HepG2 (cell line): ENCODE data around the gene MYCBPAP. TPM values are rescaled to one million over a fixed set of nuclear protein-coding genes. Genes with fewer than 3 reads are reported as not detected.
A peak's percentile ranks its signal among the peaks of the same experiment; 100 is the strongest.

Source experiments
- HNF4A ChIP-seq: sonication (generic); formaldehyde crosslinking; IDR thresholded peaks from 2 replicates; pipeline ENCODE4 v1.4.0; 2020; ENCODE audit warnings: missing genetic modification reagents
- RXRB ChIP-seq: IDR thresholded peaks from 2 replicates; pipeline ENCODE4 v1.6.1; 2016; ENCODE audit warnings: borderline replicate concordance, missing genetic modification reagents, missing compliant biosample characterization
- SAP130 ChIP-seq: IDR thresholded peaks from 2 replicates; pipeline ENCODE4 v1.6.1; 2016; ENCODE audit warnings: low read depth
- TFDP1 ChIP-seq: IDR thresholded peaks from 2 replicates; pipeline ENCODE4 v1.6.1; 2016; ENCODE audit warnings: missing compliant biosample characterization, missing genetic modification reagents, borderline replicate concordance
- ZC3H13 ChIP-seq: sonication (generic); formaldehyde crosslinking; IDR thresholded peaks from 2 replicates; pipeline ENCODE4 v1.8.1; 2023; ENCODE audit warnings: mild to moderate bottlenecking, missing genetic modification reagents, moderate library complexity
- ZNF30 ChIP-seq: sonication (generic); formaldehyde crosslinking; IDR thresholded peaks from 2 replicates; pipeline ENCODE4 v1.5.0; 2020; ENCODE audit warnings: mild to moderate bottlenecking, missing genetic modification reagents
- ZNF34 ChIP-seq: sonication (generic); formaldehyde crosslinking; IDR thresholded peaks from 2 replicates; pipeline ENCODE4 v1.4.0; 2020; ENCODE audit warnings: mild to moderate bottlenecking, missing genetic modification reagents, borderline replicate concordance
- ZNF496 ChIP-seq: sonication (generic); formaldehyde crosslinking; IDR thresholded peaks from 2 replicates; pipeline ENCODE4 v1.8.1; 2023; ENCODE audit warnings: mild to moderate bottlenecking, moderate library complexity, missing genetic modification reagents; ENCODE audit not compliant: insufficient replicate concordance
- ZNF772 ChIP-seq: sonication (generic); formaldehyde crosslinking; IDR thresholded peaks from 2 replicates; pipeline ENCODE4 v1.5.0; 2020; ENCODE audit warnings: mild to moderate bottlenecking, missing genetic modification reagents
- polyA plus RNA-seq, 8 experiments: library from polyadenylated mRNA; depleted of rRNA in 3 of 8; stranded (reverse) in 7 of 8; unstranded in 1 of 8; fragments of >200 nt; fragmentation: Illumina TruSeq in 4 of 8; extraction: Trizol in 4 of 8; gene quantifications; 2 replicates each; pipeline versions ENCODE4 v1.2.1 to v1.2.3, GENCODE V29; 2011 to 2016; ENCODE audit warnings: low read depth in 4 of 8, missing spikeins in 1 of 8, mixed read lengths in 1 of 8; ENCODE audit not compliant: insufficient read depth in 1 of 8
- total RNA-seq, 5 experiments: library from RNA; depleted of rRNA; stranded (reverse); fragments of >200 nt; fragmentation: Illumina TruSeq; extraction: Trizol; gene quantifications; 2 replicates each; pipeline ENCODE4 v1.2.3, GENCODE V29; 2016; ENCODE audit warnings: low read depth in 1 of 5
- TF ChIP-seq, protein P1 (sequence below): sonication (generic); formaldehyde crosslinking; IDR thresholded peaks from one replicate; pipeline ENCODE4 v1.5.1; 2020; ENCODE audit warnings: mild to moderate bottlenecking, missing genetic modification reagents; ENCODE audit errors: not compliant biosample characterization
- TF ChIP-seq, protein P2 (sequence below): sonication (generic); formaldehyde crosslinking; IDR thresholded peaks from 2 replicates; pipeline ENCODE4 v1.4.0; 2020; ENCODE audit warnings: missing genetic modification reagents
- TF ChIP-seq, protein P3 (sequence below): sonication (generic); formaldehyde crosslinking; IDR thresholded peaks from 2 replicates; pipeline ENCODE4 v1.8.1; 2022; ENCODE audit warnings: low read depth, mild to moderate bottlenecking, missing genetic modification reagents

Gene MYCBPAP
- total and polyA plus RNA-seq, 2 of the 13 experiments (the other 11 are each of a cell fraction or from before 2014, with no cell fraction given) = 0.22 to 0.24 TPM

DNA sequence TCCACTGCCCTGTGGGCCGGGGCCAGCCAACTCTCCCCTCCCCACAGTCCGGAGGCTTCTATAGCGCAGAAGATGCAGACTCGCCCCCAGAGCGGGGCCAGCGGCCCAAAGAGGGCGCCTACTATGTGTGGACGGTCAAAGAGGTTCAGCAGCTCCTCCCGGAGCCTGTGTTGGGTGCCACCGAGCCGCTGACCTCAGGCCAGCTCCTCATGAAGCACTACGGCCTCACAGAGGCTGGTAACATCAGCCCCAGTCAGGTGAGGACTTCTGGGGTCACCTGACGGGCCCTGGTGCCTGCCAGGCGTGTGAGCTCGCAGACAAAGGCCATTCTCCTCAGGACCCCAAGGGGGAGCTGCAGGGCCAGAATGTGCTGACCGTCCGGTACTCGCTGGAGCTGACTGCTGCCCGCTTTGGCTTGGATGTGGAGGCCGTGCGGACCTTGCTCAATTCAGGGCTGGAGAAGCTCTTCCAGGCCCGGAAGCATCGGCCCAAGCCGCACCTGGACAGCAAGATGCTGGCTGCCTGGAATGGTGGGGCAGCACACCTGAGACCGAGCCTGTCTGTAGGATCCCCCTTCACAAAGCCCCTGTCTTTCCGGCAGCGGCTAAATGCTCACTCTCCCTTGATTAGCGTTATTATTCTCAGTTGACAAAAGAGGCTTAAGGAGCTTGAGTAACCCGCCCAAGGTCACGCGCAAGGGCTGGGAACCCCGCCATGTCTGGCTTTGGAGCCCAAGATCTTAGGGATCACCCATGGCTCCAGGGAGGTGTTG is 42.6 kb downstream of the MYCBPAP start (continued):
- TF ChIP-seq, protein P1, sequence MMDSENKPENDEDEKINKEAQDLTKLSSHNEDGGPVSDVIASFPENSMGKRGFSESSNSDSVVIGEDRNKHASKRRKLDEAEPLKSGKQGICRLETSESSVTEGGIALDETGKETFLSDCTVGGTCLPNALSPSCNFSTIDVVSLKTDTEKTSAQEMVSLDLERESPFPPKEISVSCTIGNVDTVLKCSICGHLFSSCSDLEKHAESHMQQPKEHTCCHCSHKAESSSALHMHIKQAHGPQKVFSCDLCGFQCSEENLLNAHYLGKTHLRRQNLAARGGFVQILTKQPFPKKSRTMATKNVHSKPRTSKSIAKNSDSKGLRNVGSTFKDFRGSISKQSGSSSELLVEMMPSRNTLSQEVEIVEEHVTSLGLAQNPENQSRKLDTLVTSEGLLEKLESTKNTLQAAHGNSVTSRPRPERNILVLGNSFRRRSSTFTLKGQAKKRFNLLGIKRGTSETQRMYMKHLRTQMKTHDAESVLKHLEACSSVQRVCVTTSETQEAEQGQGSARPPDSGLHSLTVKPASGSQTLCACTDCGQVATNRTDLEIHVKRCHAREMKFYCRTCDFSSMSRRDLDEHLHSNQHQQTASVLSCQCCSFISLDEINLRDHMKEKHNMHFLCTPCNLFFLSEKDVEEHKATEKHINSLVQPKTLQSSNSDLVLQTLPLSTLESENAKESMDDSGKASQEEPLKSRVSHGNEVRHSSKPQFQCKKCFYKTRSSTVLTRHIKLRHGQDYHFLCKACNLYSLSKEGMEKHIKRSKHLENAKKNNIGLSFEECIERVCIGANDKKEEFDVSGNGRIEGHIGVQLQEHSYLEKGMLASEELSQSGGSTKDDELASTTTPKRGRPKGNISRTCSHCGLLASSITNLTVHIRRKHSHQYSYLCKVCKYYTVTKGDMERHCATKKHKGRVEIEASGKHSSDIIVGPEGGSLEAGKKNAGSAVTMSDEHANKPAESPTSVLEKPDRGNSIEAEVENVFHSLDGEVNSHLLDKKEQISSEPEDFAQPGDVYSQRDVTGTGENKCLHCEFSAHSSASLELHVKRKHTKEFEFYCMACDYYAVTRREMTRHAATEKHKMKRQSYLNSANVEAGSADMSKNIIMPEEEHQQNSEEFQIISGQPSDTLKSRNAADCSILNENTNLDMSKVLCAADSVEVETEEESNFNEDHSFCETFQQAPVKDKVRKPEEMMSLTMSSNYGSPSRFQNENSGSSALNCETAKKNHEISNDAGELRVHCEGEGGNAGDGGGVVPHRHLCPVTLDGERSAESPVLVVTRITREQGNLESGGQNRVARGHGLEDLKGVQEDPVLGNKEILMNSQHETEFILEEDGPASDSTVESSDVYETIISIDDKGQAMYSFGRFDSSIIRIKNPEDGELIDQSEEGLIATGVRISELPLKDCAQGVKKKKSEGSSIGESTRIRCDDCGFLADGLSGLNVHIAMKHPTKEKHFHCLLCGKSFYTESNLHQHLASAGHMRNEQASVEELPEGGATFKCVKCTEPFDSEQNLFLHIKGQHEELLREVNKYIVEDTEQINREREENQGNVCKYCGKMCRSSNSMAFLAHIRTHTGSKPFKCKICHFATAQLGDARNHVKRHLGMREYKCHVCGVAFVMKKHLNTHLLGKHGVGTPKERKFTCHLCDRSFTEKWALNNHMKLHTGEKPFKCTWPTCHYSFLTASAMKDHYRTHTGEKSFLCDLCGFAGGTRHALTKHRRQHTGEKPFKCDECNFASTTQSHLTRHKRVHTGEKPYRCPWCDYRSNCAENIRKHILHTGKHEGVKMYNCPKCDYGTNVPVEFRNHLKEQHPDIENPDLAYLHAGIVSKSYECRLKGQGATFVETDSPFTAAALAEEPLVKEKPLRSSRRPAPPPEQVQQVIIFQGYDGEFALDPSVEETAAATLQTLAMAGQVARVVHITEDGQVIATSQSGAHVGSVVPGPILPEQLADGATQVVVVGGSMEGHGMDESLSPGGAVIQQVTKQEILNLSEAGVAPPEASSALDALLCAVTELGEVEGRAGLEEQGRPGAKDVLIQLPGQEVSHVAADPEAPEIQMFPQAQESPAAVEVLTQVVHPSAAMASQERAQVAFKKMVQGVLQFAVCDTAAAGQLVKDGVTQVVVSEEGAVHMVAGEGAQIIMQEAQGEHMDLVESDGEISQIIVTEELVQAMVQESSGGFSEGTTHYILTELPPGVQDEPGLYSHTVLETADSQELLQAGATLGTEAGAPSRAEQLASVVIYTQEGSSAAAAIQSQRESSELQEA (CRISPR knock-in tag) = no peak
- TF ChIP-seq ZNF496 (no peak), ZNF30 (CRISPR knock-in tag) (no peak), ZC3H13 (CRISPR knock-in tag) (no peak), TFDP1 (no peak; the same call in 1 of the 2 replicates), RXRB (peak; percentile 62; the same call in 1 of the 2 replicates), ZNF772 (CRISPR knock-in tag) (no peak), SAP130 (CRISPR knock-in tag) (no peak), HNF4A (CRISPR knock-in tag) (0 out of 2 replicates have a peak, but pooled peaks have one; percentile 21), ZNF34 (CRISPR knock-in tag) (no peak)
- TF ChIP-seq, protein P2, sequence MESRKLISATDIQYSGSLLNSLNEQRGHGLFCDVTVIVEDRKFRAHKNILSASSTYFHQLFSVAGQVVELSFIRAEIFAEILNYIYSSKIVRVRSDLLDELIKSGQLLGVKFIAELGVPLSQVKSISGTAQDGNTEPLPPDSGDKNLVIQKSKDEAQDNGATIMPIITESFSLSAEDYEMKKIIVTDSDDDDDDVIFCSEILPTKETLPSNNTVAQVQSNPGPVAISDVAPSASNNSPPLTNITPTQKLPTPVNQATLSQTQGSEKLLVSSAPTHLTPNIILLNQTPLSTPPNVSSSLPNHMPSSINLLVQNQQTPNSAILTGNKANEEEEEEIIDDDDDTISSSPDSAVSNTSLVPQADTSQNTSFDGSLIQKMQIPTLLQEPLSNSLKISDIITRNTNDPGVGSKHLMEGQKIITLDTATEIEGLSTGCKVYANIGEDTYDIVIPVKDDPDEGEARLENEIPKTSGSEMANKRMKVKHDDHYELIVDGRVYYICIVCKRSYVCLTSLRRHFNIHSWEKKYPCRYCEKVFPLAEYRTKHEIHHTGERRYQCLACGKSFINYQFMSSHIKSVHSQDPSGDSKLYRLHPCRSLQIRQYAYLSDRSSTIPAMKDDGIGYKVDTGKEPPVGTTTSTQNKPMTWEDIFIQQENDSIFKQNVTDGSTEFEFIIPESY (CRISPR knock-in tag) = peak; percentile 93
- TF ChIP-seq, protein P3, sequence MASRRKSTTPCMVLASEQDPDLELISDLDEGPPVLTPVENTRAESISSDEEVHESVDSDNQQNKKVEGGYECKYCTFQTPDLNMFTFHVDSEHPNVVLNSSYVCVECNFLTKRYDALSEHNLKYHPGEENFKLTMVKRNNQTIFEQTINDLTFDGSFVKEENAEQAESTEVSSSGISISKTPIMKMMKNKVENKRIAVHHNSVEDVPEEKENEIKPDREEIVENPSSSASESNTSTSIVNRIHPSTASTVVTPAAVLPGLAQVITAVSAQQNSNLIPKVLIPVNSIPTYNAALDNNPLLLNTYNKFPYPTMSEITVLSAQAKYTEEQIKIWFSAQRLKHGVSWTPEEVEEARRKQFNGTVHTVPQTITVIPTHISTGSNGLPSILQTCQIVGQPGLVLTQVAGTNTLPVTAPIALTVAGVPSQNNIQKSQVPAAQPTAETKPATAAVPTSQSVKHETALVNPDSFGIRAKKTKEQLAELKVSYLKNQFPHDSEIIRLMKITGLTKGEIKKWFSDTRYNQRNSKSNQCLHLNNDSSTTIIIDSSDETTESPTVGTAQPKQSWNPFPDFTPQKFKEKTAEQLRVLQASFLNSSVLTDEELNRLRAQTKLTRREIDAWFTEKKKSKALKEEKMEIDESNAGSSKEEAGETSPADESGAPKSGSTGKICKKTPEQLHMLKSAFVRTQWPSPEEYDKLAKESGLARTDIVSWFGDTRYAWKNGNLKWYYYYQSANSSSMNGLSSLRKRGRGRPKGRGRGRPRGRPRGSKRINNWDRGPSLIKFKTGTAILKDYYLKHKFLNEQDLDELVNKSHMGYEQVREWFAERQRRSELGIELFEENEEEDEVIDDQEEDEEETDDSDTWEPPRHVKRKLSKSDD (CRISPR knock-in tag) = no peak
